GM18505 (cell line): Measurements from ENCODE around the gene SLC30A2.

ENCODE experiments used
- ATAC-seq: cut with Tn5 transposase; IDR thresholded peaks from one replicate; pipeline ENCODE4 v1.9.1; 2021; ENCODE audit not compliant: unreplicated experiment
- POLR2A ChIP-seq: IDR thresholded peaks from 4 replicates; pipeline ENCODE4 v1.6.1; 2011; ENCODE audit warnings: borderline replicate concordance; ENCODE audit not compliant: insufficient read depth, insufficient read length; ENCODE audit errors: extremely low read depth

The SLC30A2 gene

DNA sequence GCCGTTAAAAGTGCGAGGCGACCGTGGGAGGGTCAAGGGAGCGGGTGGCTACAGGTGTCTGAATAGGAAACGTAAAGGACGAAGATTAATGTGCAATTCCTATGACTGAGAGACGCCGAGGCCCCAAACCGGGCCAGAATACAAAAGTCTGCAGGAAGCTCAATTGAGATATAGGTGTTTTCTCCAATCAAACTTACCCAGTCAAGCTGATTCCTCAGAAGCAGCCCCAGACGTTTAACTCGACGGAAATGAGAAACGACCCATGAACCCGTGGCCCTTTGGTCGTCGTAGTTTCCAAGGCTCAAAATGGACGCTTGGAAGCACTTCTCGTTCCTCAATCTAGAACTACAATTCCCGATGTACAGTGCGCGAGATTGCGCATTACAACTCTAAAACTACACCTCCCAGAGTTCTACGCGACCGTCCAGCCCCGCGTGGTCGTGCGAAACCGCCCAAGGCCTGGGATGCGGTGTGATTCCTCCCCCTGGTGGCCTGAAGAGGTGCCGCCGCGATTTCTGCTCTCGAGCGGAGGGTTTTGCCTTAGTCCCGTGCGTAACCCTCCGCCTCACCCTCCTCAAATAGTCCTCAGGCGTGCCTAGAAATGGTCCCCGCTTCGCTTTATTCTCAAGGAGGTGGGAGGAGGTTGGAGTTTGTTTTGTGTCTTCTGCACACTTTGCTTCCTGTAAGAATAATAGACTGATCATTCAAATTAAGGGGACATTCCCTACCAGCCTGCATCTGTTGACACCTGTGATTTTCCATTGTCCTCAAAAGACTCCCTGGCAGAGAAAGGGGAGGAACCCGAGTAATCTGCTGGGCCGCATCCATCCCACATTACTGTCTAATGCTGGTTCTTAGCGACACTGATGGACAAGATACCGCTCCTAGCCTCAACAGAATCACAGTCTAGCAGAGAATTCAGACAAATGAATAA lies 47.8 kb downstream of the SLC30A2 start, which contains the start of gene PAFAH2:
PAFAH2 (minus strand) TSS at position 236 of the 934 bp plus-strand sequence. CDS start 7,247 bp downstream, outside the sequence.
- ATAC-seq = peak; percentile 89

DNA sequence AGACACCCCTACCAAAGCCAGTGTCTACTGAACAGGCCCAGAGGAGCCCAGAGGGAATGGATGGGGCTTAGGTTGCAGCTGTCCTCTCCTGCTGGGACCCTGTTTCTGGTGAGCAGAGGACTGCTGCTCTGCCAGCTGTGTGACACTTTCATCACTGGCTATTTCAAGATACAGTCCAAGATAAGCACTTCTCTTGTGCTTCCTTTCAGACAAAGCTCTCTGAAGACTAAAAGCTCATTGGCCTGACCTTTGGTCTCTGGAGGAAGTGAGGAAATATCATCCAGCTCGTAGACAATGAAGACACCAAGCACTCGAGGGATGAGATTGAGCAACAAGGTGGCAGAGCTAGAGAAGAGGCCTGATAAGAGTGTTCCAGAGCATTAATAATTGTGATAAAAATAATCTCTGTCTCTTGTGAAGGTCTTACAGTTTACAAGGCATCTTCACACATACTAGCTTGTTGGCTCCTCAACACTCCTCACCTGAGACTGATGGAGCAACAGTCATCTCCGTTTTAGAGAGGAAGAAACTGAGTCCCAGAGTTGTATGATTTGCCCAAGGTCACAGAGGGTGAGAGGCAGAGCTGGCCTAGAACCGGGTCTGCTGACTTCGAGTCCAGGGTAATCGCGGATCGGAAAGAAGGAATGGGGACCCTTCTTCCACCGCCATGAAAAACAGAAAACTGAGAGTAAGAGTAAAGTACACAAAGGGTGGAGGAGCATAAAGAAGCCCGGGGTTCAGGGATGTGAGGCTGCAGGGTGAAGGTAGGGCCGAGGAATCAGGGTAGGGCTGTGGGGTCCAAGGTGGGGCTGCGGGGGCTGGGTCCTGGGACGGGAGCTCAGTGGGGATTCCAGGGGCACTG lies 48.7 kb downstream of the SLC30A2 start:
- TF ChIP-seq POLR2A = no peak
- ATAC-seq = peak; percentile 31

More for the DNA sequence above, 47.8 kb downstream of the SLC30A2 start, which contains the start of gene PAFAH2:
- TF ChIP-seq POLR2A = peak; percentile 70

DNA sequence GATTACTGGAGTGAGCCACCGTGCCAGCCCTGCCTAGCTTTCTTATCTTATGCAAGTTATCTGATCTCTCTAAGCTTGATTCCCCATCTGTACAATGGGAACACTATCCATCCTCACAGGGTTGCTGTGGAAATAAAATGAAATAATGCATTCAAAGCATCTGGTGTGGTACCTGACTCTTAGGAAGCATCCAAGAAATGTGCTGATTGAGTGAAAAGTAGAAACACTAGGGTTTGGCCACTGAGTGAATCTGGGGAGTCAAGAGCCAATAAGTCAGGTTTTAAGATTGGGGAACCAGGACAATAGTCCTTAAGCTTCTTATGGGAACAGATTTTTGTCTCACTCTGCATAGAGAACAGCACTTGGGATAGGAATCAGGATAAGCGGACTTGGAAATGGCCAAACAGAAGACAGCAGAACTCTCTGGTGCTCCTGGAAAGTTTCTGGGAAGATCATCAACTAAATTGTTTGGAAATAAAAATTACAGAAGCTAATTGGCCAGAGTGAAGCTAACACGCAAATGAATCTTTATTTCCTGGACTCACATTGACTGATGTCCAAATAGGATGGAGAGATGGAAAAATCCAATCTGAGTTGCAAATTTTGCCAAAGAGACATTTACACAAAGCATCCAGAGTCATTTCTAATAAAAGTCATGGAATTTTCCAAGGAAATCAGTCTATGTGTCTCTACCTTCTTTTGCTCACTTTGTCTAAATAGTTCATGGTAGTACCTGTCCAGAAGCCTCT lies 51.3 kb downstream of the SLC30A2 start:
- no peak for ATAC-seq
- TF ChIP-seq POLR2A = no peak

DNA sequence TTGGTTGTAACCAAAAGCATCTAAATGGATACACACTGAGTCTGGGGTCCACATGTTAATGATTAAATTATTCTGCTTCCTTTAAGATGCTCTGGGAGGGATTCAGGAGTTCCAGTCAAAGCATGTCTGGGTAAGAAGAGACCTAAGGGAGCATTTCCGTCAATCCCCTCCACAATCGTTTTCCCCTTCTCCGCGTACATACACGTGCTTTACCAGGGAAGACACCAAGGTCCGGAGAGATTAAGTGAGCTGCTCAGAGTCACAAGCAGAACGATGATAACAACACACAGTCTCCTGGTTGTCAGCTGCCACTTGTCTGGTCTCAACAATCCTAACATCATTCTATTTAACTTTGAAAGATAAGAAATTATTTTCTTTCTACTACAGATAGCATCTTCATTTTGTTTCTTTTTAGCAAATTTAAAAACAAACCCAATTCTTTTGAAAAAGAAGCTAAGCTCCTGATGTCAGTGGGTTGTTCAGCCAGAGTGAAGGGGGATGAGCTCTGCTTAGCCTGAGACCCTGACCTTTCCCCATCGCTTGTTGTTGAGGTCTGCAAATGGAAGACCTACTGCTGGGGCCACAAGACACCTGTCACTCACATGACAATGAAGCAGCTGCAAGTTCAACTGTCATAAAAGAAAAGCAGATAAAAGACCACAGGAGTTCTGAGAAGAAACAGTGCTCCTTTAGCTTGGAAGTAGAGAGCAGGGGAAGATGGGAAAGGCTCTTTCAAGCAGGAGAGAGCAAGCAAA lies 52.5 kb downstream of the SLC30A2 start:
- TF ChIP-seq POLR2A = no peak
- no peak for ATAC-seq

DNA sequence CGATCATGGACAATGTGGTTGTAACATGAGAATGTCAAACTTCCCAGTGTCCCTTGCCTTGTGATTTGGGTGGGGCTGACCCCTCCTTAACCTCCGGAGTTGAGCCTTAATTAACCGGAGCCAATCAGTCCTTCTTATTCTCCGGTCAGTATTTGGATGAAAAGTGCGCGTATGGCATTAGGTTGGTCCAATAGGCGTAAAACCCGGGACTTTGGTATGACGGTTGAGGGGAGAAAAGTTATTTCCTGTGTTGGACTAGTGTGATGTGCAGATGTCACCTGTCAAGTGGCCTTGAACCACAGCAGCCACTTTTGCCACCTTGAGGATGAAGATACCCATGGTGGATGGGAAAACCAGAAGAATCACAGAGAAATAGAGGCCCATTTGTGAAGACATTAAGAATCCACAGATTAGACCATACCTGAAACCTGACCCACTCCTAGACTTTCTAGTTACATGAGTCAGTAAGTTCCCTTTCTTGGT lies 53.2 kb downstream of the SLC30A2 start:
- TF ChIP-seq POLR2A = no peak
- ATAC-seq = no peak

DNA sequence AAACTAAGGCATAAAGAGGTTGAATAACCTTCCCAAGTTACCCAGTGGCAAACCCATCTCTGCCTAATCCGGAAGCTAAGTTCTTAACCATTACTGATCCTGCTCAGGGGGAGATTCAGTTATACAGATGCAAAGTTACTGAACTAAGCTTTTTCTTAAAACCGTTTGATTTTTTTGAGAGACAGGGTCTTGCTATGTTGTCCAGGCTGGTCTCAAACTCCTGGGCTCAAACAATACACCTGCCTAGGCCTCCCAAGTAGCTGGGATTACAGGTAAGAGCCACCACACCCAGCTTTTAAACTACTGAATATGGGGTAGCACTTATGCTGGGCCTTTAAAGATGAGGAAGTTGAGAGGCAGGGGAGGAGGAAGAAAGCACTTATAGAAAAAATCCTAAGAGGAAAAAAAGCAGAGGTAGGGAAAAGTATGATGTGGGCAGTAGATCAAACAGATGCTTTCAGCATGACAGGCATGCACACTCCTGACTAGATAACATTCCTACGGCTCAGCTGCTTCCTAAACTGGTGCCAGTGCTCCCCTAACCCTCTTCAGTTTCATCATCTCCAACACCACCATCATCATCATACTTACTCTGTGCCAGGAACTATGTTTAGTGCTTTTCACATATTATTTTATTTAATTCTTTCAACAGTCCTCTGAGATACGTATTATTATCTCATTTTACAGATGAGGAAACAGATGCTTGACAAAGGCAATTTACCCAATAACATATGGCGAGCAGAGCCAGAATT lies 53.8 kb downstream of the SLC30A2 start:
- ATAC-seq = no peak
- TF ChIP-seq POLR2A = no peak

DNA sequence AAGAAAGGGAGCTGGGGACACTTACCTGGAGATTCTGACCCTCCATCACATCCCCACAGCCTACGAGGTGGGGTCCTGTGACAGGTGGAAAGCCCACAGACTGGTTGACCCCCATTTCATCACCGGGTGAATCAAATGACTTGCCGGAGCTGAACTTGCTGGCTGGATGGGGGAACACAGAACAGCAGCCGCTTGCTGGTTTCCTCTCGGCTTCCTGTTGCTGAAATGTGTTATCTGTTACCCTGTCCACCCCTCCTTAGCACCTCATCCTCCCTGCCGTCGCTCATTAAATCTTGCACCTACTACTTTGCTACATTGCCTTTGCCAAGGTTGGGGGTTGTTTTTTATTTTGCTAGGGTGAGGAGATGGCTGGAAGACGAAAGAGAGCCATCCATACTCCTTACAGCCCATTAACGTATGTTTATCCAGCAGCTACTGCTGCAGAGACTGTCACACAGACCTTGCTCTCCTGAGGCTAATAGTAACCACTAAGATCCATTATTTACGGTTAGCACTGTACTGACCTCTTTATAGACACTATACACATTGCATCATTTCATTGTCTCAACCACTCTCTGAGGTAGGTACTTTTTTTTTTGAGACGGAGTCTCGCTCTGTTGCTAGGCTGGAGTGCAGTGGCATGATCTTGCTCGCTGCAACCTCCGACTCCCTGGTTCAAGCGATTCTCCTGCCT lies 55.1 kb downstream of the SLC30A2 start:
- ATAC-seq = no peak
- no peak for TF ChIP-seq POLR2A

DNA sequence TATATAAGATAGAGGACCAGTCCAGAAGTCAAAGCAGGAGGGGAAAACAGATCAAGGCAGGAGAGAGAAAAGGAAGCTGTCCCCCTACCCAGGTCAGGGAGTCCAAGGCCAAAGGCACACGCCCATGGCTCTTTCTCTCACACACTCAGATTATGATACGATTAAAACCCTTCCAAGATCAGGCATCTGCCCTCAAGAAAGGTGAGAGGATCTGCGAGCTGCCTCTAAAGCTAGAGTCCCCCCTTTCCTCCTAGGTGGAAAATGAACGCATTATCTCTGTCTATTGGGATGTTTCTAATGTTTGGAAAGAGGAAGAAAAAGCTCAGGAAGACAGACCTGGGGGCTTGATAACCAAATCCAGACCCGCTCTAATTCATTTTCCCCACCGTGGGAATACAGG lies 55.7 kb downstream of the SLC30A2 start:
- TF ChIP-seq POLR2A = no peak
- ATAC-seq = no peak

DNA sequence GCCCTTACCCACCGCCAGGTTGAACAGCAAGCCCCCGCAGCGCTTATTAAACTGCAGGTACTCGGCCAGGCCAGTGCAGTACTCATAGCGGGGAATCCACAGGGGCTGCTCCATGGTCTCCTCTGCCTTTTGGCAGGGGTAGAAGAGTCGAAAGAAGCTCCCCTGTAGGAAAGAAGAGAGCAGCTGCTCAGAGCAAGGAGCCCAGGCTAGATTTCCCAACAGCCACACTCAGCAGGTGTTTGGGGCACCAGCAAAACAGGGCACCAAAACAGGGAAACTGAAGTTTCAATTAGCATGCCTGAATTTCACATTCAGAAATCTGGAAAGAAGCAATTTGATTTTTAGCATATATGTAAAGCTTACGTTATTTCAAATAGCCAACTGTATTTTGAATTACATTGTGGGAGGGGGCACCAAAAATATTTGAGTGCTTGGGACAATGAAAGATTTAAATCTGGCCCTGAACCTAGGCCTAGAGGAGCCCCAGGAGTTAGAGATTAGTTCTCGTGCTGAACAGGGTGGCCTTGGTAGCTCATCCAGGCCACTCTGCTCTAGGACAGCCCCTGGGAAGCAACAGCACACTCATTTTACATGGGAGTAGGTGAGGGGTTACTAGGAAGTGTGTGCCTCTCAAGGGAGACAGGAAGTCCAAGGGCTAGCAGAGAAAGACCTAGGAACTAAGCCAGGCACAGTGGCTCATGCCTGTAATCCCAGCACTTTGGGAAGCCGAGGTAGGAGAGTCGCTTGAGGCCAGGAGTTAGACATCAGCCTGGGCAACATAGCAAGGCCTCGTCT lies 56.3 kb downstream of the SLC30A2 start:
- no peak for TF ChIP-seq POLR2A
- no peak for ATAC-seq

DNA sequence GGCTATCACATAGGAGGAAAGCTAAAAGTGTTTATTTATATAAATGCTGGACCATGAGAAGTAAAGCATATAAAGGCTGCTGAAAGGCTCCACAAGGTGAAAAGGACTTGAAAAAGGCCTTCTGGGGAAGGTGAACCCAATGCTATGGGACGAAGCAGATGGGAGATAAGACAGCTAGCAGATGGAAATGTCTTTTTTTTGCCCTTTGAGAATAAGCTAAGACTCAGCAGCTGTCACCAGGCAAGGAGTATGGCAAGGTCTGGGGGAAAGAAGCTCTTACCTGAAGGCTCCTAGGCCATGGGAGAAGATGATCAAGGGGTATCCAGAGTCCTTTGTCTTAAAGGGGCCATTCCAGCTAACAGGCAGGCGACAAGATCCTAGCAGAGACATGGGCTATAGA lies 58.0 kb downstream of the SLC30A2 start:
- ATAC-seq = no peak

More for the DNA sequence above, 58.0 kb downstream of the SLC30A2 start:
- no peak for TF ChIP-seq POLR2A
